ENCODE measurements around the gene DNAH12. TPM values are rescaled to one million over a fixed set of nuclear protein-coding genes. Genes with fewer than 3 reads are reported as not detected.

Gene DNAH12
- total and polyA plus RNA-seq, 2 donors (not counting 3 experiments of a cell fraction or from before 2014, with no cell fraction given), result 0.06 to 0.20 TPM

GRCh38 chr3:57354768-57355167 lies 189.4 kb downstream of the DNAH12 start:
- no peak overlapping the region for H3K9ac ChIP-seq (replicated peaks; ENCODE audit: extremely low read depth, insufficient read depth, low read length)
- DNase-seq (ENCODE audit: low read depth, low spot score) (no peak), FAIRE-seq (no peak)
- no peak overlapping the region for H3K4me3 ChIP-seq (replicated peaks in 1 of 3; ENCODE audit: insufficient read depth in 1 of 3, low read depth in 1 of 3, low read length in 3 of 3)
- no peaks in the 10 kb centered on the region for H3K4me1 ChIP-seq (ENCODE audit: control insufficient read depth, extremely low read depth, insufficient read depth, low read length)
- no peak overlapping the region for H2AFZ ChIP-seq (ENCODE audit: low read depth, low read length)
- no TSS peak for BruUV-seq (replicated peaks)
- H3K27ac ChIP-seq (ENCODE audit: insufficient read depth, low read depth, low read length), result no peak overlapping the region
- TF ChIP-seq MYC (IDR thresholded peaks at IDR 0.05; ENCODE audit: low read depth, low read length) (no peak), FOS (IDR thresholded peaks at IDR 0.05; ENCODE audit: borderline replicate concordance, insufficient read depth, low read length) (no peak), JUN (IDR thresholded peaks at IDR 0.05; ENCODE audit: borderline replicate concordance, insufficient read depth, insufficient read length, low read depth) (no peak), EZH2 (IDR thresholded peaks at IDR 0.05; ENCODE audit: borderline replicate concordance, low read depth, low read length, severe bottlenecking) (no peak), POLR2A (IDR thresholded peaks at IDR 0.05; ENCODE audit: low read depth, low read length) (no peak), POLR2AphosphoS5 (IDR thresholded peaks at IDR 0.05; ENCODE audit: insufficient read depth, low read depth, low read length) (no peak), MAX (IDR thresholded peaks at IDR 0.05; ENCODE audit: insufficient read depth, insufficient read length) (no peak), GATA2 (IDR thresholded peaks at IDR 0.05; ENCODE audit: insufficient read depth, insufficient read length, low read depth, low read length) (no peak)
- TF ChIP-seq, protein P1, sequence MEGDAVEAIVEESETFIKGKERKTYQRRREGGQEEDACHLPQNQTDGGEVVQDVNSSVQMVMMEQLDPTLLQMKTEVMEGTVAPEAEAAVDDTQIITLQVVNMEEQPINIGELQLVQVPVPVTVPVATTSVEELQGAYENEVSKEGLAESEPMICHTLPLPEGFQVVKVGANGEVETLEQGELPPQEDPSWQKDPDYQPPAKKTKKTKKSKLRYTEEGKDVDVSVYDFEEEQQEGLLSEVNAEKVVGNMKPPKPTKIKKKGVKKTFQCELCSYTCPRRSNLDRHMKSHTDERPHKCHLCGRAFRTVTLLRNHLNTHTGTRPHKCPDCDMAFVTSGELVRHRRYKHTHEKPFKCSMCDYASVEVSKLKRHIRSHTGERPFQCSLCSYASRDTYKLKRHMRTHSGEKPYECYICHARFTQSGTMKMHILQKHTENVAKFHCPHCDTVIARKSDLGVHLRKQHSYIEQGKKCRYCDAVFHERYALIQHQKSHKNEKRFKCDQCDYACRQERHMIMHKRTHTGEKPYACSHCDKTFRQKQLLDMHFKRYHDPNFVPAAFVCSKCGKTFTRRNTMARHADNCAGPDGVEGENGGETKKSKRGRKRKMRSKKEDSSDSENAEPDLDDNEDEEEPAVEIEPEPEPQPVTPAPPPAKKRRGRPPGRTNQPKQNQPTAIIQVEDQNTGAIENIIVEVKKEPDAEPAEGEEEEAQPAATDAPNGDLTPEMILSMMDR (IDR thresholded peaks at IDR 0.05; ENCODE audit: extremely low read depth in 1 of 2, insufficient read depth in 1 of 2, low read depth in 1 of 2, low read length in 2 of 2), result no peak
- dilution Hi-C loops (cut with MboI; ENCODE audit: extremely low pct_ligation_motif_present, low sequenced_read_pairs), result no loop called here
- ChIA-PET CTCF (no interaction called here), POLR2A (no interaction called here)
- no peaks in the 10 kb centered on the region for H3K27me3 ChIP-seq (ENCODE audit: control insufficient read depth in 2 of 2, insufficient read depth in 2 of 2, low read length in 2 of 2)
- H3K9me3 ChIP-seq (replicated peaks; ENCODE audit: control insufficient read depth, insufficient read depth, low read length), result no peaks in the 10 kb centered on the region
- no peak overlapping the region for H3K4me2 ChIP-seq (ENCODE audit: insufficient read depth, low read length)
- H3K36me3 ChIP-seq (ENCODE audit: control insufficient read depth in 2 of 2, extremely low read depth in 1 of 2, insufficient read depth in 2 of 2, low read length in 2 of 2), result no peaks in the 10 kb centered on the region
- H3K79me2 ChIP-seq (ENCODE audit: control insufficient read depth, insufficient read depth, low read length), result no peaks in the 10 kb centered on the region
- intact Hi-C loops (cut with micrococcal nuclease), result no loop called here
- H3K9me1 ChIP-seq (replicated peaks; ENCODE audit: control insufficient read depth, extremely low read depth, insufficient read depth, low read length), result no peaks in the 10 kb centered on the region
- H4K20me1 ChIP-seq (replicated peaks; ENCODE audit: control insufficient read depth, extremely low read depth, insufficient read depth, low read length), result no peaks in the 10 kb centered on the region
